ENCODE data around the gene CCL1. TPM values are rescaled to one million over a fixed set of nuclear protein-coding genes. Genes with fewer than 3 reads are reported as not detected.

Gene CCL1
- total RNA-seq, 1 experiment from 2014 or later, result not detected

GRCh38 chr17:34347063-34347462 is 16.0 kb downstream of the CCL1 start:
- no peaks in the 10 kb centered on the region for H4K20me1 ChIP-seq (ENCODE audit: control insufficient read depth, insufficient read depth, insufficient read length)
- Mint-ChIP-seq H3K27me3 (ENCODE audit: low read depth) (peaks cover 4% of the 10 kb centered on the region; the same call in 1 of the 2 replicates), H3K4me1 (peaks cover 3 to 9% of the 10 kb centered on the region in 2 experiments; a peak in 3 of 4 replicates), H3K36me3 (ENCODE audit: insufficient read depth in 1 of 3, low read depth in 3 of 3) (no peaks in the 10 kb centered on the region), H3K4me3 (no peak overlapping the region), H3K9me3 (no peaks in the 10 kb centered on the region), H3K27ac (no peak overlapping the region; a peak in 1 of 7 replicates)
- H3K4me1 ChIP-seq (ENCODE audit: insufficient read depth, low read length), result no peaks in the 10 kb centered on the region
- no peak overlapping the region for H4K8ac ChIP-seq (replicated peaks; ENCODE audit: insufficient read length, low read depth, low read length)
- H2BK120ac ChIP-seq (ENCODE audit: low read depth, low read length, poor library complexity, severe bottlenecking), result no peak overlapping the region
- H3K4ac ChIP-seq (ENCODE audit: low read depth, low read length), result no peak overlapping the region
- no peak overlapping the region for H2BK15ac ChIP-seq (ENCODE audit: low read depth, low read length)
- H3K79me2 ChIP-seq (ENCODE audit: insufficient read depth, low read length), result no peaks in the 10 kb centered on the region
- H4K5ac ChIP-seq (ENCODE audit: insufficient read length, low read depth, low read length), result no peak overlapping the region
- no peak overlapping the region for H3K27ac ChIP-seq (ENCODE audit: insufficient read length, low read depth, low read length)
- H3K18ac ChIP-seq (ENCODE audit: insufficient read length, low read depth, low read length), result no peak overlapping the region
- no peak overlapping the region for H2AFZ ChIP-seq (ENCODE audit: low read length)
- H2AK5ac ChIP-seq (ENCODE audit: insufficient read length, low read length), result no peak overlapping the region
- H3K23me2 ChIP-seq (ENCODE audit: insufficient read length, low read depth, low read length, poor library complexity, severe bottlenecking), result no peaks in the 10 kb centered on the region
- H3K9me3 ChIP-seq (ENCODE audit: control insufficient read depth, low read depth, low read length), result no peaks in the 10 kb centered on the region
- no peak overlapping the region for H3K9ac ChIP-seq (ENCODE audit: extremely low read depth, insufficient read length, low read length)
- H2BK5ac ChIP-seq (ENCODE audit: insufficient read length, low read length), result no peak overlapping the region
- no peak overlapping the region for H2BK20ac ChIP-seq (ENCODE audit: low read depth, low read length, poor library complexity, severe bottlenecking)
- no peak overlapping the region for H4K91ac ChIP-seq (ENCODE audit: insufficient read length, low read depth, low read length)
- no peak for DNase-seq
- no peaks in the 10 kb centered on the region for H3K79me1 ChIP-seq (ENCODE audit: insufficient read depth, low read depth, low read length, poor library complexity, severe bottlenecking)
- H3K4me2 ChIP-seq (ENCODE audit: insufficient read depth, insufficient read length, low read length), result no peak overlapping the region
- H3T11ph ChIP-seq (ENCODE audit: low read length), result no peak overlapping the region
- no peak overlapping the region for H3K14ac ChIP-seq (ENCODE audit: insufficient read depth, low read length)
- TF ChIP-seq CTCF (conservative IDR thresholded peaks at IDR 0.05), result no peak
- no CpG with 5 or more reads among the region's 4 CpGs for WGBS (ENCODE audit: extremely low coverage, insufficient read length, low lambda C conversion rate)
- no peak overlapping the region for H3K23ac ChIP-seq (ENCODE audit: insufficient read length, low read depth, low read length)
- H3K56ac ChIP-seq (ENCODE audit: insufficient read length, low read depth, low read length), result no peak overlapping the region
- no peak overlapping the region for H2BK12ac ChIP-seq (ENCODE audit: insufficient read length, low read depth, low read length)
- H3K27me3 ChIP-seq (ENCODE audit: insufficient read depth, low read length), result no peaks in the 10 kb centered on the region

All from H9 (cell line).